HepG2 (cell line): ENCODE results near the gene CCDC57. TPM values are rescaled to one million over a fixed set of nuclear protein-coding genes. Genes with fewer than 3 reads are reported as not detected.

Experiments
- CHD4 ChIP-seq: fragments of 200-600 bp; sonication (generic); IDR thresholded peaks from 2 replicates; pipeline ENCODE4 v1.7.0; 2017; ENCODE audit warnings: mild to moderate bottlenecking, low read length, borderline replicate concordance
- DZIP1 ChIP-seq: sonication (generic); formaldehyde crosslinking; IDR thresholded peaks from 2 replicates; pipeline ENCODE4 v1.5.0; 2020; ENCODE audit warnings: mild to moderate bottlenecking, missing genetic modification reagents
- FOXC1 ChIP-seq: sonication (generic); formaldehyde crosslinking; IDR thresholded peaks from 2 replicates; pipeline ENCODE4 v1.8.0; 2022; ENCODE audit warnings: mild to moderate bottlenecking, missing genetic modification reagents, borderline replicate concordance
- KDM2A ChIP-seq: sonication (generic); formaldehyde crosslinking; IDR thresholded peaks from 2 replicates; pipeline ENCODE4 v1.4.0; 2020; ENCODE audit warnings: low read depth, missing genetic modification reagents, borderline replicate concordance
- MAFG ChIP-seq: sonication (generic); formaldehyde crosslinking; IDR thresholded peaks from 2 replicates; pipeline ENCODE4 v1.5.1; 2020; ENCODE audit warnings: mild to moderate bottlenecking, missing genetic modification reagents
- MED8 ChIP-seq: sonication (generic); formaldehyde crosslinking; IDR thresholded peaks from 2 replicates; pipeline ENCODE4 v1.8.1; 2023; ENCODE audit warnings: mild to moderate bottlenecking, missing genetic modification reagents; ENCODE audit not compliant: insufficient replicate concordance
- MLXIP ChIP-seq: sonication (generic); formaldehyde crosslinking; IDR thresholded peaks from 2 replicates; pipeline ENCODE4 v1.9.0; 2021; ENCODE audit warnings: missing genetic modification reagents, borderline replicate concordance
- TRAFD1 ChIP-seq: sonication (generic); formaldehyde crosslinking; IDR thresholded peaks from 2 replicates; pipeline ENCODE4 v1.5.1; 2020; ENCODE audit warnings: missing genetic modification reagents, mild to moderate bottlenecking, borderline replicate concordance
- ZBTB38 ChIP-seq: sonication (generic); formaldehyde crosslinking; IDR thresholded peaks from 2 replicates; pipeline ENCODE4 v1.5.1; 2020; ENCODE audit warnings: mild to moderate bottlenecking, missing genetic modification reagents
- ZBTB39 ChIP-seq: sonication (generic); formaldehyde crosslinking; IDR thresholded peaks from 2 replicates; pipeline ENCODE4 v1.5.0; 2020; ENCODE audit warnings: missing genetic modification reagents
- ZC3H13 ChIP-seq: sonication (generic); formaldehyde crosslinking; IDR thresholded peaks from 2 replicates; pipeline ENCODE4 v1.8.1; 2023; ENCODE audit warnings: mild to moderate bottlenecking, missing genetic modification reagents, moderate library complexity
- ZNF253 ChIP-seq: sonication (generic); formaldehyde crosslinking; IDR thresholded peaks from 2 replicates; pipeline ENCODE4 v1.8.0; 2022; ENCODE audit warnings: mild to moderate bottlenecking, missing genetic modification reagents, borderline replicate concordance
- ZNF296 ChIP-seq: sonication (generic); formaldehyde crosslinking; conservative IDR thresholded peaks from 2 replicates; pipeline ENCODE4 v1.5.0; 2020; ENCODE audit warnings: mild to moderate bottlenecking, missing genetic modification reagents
- ZNF441 ChIP-seq: sonication (generic); formaldehyde crosslinking; IDR thresholded peaks from 2 replicates; pipeline ENCODE4 v1.7.0; 2021; ENCODE audit warnings: missing genetic modification reagents, borderline replicate concordance
- ZNF512B ChIP-seq: sonication (generic); formaldehyde crosslinking; IDR thresholded peaks from 2 replicates; pipeline ENCODE4 v1.5.1; 2020; ENCODE audit warnings: missing genetic modification reagents, mild to moderate bottlenecking, borderline replicate concordance
- ZNF839 ChIP-seq: sonication (generic); formaldehyde crosslinking; IDR thresholded peaks from 2 replicates; pipeline ENCODE4 v1.4.0; 2020; ENCODE audit warnings: missing genetic modification reagents, mild to moderate bottlenecking, borderline replicate concordance
- polyA plus RNA-seq, 8 experiments: library from polyadenylated mRNA; depleted of rRNA in 3 of 8; stranded (reverse) in 7 of 8; unstranded in 1 of 8; fragments of >200 nt; fragmentation: Illumina TruSeq in 4 of 8; extraction: Trizol in 4 of 8; gene quantifications; 2 replicates each; pipeline versions ENCODE4 v1.2.1 to v1.2.3, GENCODE V29; 2011 to 2016; ENCODE audit warnings: low read depth in 4 of 8, missing spikeins in 1 of 8, mixed read lengths in 1 of 8; ENCODE audit not compliant: insufficient read depth in 1 of 8
- total RNA-seq, 5 experiments: library from RNA; depleted of rRNA; stranded (reverse); fragments of >200 nt; fragmentation: Illumina TruSeq; extraction: Trizol; gene quantifications; 2 replicates each; pipeline ENCODE4 v1.2.3, GENCODE V29; 2016; ENCODE audit warnings: low read depth in 1 of 5

Gene CCDC57
- total and polyA plus RNA-seq, 2 of the 13 experiments (the other 11 are each of a cell fraction or from before 2014, with no cell fraction given): 59.3 to 59.9 TPM

- no peak for TF ChIP-seq MLXIP
- peak; percentile 17; the same call in 1 of the 2 replicates for TF ChIP-seq ZNF296 (CRISPR knock-in tag)
- TF ChIP-seq ZBTB39 (CRISPR knock-in tag): 0 out of 2 replicates have a peak, but pooled peaks have one; percentile 51
- TF ChIP-seq KDM2A (CRISPR knock-in tag): no peak
- 0 out of 2 replicates have a peak, but pooled peaks have one; percentile 8 for TF ChIP-seq ZBTB38 (CRISPR knock-in tag)
- TF ChIP-seq ZNF512B (CRISPR knock-in tag): 0 out of 2 replicates have a peak, but pooled peaks have one; percentile 55
- no peak for TF ChIP-seq ZNF839
- TF ChIP-seq CHD4: no peak
- TF ChIP-seq MAFG (CRISPR knock-in tag): no peak
- TF ChIP-seq TRAFD1: peak; percentile 29; the same call in 1 of the 2 replicates
- peak; percentile 17; the same call in 1 of the 2 replicates for TF ChIP-seq ZC3H13 (CRISPR knock-in tag)
- peak; percentile 91; the same call in 1 of the 2 replicates for TF ChIP-seq FOXC1 (CRISPR knock-in tag)
- peak; percentile 73; the same call in 1 of the 2 replicates for TF ChIP-seq DZIP1 (CRISPR knock-in tag)
- no peak for TF ChIP-seq ZNF253
- no peak for TF ChIP-seq ZNF441 (CRISPR knock-in tag)
- no peak for TF ChIP-seq MED8 (CRISPR knock-in tag)
These were observed 107.2 kb downstream of the CCDC57 start (continued) for GRCh38 chr17:82105417-82105881.
